HG03469 (cell line): ENCODE data around the gene MCRIP2.

ENCODE experiments used
- ATAC-seq: cut with Tn5 transposase; IDR thresholded peaks from one replicate; pipeline ENCODE4 v1.9.1; 2021; ENCODE audit warnings: mild to moderate bottlenecking, moderate library complexity, moderate number of reproducible peaks; ENCODE audit not compliant: unreplicated experiment

Gene MCRIP2

DNA sequence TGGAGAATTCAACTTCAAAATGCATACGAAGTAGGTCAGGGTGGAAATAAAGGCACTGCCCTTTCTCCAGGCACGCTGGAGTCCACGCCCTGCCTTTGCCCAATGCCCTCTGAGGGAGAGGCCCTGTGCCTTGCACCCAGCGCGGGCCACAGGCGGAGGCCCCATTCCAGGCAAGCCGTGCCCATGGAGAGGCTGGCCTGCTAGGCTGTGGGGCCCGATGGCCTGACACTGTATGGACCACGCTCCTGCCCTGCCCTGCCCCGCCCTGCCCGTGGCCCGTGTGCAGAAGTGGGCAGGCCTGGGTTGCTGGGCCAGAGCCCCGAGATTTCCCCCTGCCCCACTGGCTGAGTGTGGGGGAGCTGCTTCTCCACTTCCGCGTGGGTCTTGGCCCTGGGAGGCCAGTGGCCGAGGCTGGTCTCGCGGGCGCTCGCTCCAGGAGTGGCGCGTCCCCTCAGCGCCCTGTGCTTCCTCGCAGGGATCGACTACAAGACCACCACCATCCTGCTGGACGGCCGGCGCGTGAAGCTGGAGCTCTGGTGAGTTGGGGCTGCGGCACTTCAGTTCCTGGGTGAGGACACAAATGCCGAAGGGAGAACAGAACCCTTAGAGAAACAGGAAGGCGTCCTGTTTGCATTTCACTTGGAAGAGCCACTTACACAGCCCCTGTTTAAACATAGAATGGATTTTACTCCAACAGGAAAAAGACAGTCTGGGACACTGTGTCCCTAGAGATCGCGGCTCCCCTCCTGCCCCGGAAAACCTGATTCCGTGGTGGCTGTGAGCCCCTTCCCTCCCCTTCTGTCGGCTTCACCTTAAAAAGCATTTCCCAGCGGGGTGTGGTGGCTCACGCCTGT lies 24.7 kb upstream of the MCRIP2 start:
- ATAC-seq, result no peak

DNA sequence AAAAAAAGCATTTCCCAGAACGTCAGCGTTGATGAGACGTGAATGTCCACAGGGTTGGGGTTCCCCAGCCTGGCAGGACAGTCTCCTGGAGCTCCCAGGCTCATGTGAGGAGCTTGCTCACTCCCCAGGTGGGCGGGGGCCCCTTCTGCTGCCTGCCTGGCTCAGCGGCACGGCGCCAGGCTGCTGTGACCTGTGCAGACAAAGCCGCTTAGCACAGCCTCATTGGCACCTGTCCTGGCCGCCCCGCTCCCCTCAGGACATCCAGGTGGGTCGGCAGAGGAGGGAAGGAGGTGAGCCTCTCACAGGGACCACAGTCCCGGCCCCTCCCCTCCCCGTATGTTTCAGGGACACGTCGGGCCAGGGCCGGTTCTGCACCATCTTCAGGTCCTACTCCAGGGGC lies 23.8 kb upstream of the MCRIP2 start:
- ATAC-seq, result no peak

DNA sequence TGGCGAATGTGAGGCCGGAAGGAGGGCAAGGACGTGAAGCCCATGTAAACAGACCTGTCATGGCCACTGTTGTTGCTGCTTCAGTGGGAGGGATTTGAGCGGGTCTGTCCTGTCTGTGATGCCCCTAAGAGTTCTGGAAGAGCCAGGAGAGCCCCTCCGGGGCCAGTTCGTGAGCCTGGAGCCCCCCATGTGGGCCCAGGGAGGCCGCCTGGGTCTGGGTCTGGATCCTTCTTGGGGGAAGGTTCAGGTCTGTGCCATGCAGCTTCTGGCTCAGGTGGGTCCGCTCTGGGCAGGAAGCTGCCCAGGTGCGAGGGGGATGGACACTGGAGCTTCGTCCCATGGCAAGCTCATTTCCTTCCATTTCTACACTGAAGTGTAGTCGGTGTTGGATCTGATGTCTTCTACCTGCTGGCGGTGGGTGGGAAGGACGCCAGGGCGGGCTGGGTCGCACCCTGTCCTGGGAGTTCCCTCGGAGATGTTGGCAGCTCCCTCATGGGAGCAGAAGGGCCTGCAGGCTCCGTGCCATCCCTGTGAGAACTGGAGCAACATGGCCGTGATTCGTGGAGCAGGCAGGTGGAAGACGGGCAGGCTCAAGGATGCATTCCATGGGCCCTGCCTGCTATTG lies 22.0 kb upstream of the MCRIP2 start:
- no peak for ATAC-seq

DNA sequence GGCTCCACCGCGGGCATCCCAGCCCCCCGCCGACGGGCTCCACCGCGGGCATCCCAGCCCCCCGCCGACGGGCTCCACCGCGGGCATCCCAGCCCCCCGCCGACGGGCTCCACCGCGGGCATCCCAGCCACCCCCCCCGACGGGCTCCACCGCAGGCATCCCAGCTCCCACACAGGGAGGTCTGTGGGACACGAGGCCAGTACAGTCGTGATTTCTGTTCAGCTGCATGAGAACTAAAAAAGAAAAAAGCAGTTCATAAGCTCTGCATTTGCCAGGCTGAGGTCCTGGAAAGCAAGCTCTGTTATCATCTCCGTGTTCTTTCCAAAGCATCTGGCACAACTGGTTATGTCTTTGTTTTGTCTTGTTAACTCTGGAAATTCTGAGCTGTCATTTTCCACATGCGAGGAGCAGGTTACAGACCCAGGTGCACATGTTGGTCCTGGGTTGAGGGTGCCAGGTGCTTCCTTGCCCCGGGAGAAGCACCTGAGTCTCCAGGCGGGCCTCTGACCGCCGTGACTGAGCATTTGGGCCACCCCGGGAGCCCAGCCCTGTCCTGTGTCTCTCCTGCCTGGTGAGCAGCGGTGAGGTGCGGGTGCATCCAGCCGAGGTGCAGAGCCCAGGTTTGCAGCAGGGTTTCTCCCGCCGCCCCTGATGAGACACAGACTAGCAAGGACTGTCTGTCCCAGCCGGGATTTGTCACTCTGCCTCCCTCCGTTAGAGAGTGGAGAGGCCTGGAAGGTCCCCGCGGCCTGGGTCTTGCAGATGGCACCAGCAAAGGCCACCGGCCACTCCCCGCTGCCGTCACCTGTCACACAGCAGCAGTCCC lies 20.7 kb upstream of the MCRIP2 start:
- ATAC-seq, result no peak

DNA sequence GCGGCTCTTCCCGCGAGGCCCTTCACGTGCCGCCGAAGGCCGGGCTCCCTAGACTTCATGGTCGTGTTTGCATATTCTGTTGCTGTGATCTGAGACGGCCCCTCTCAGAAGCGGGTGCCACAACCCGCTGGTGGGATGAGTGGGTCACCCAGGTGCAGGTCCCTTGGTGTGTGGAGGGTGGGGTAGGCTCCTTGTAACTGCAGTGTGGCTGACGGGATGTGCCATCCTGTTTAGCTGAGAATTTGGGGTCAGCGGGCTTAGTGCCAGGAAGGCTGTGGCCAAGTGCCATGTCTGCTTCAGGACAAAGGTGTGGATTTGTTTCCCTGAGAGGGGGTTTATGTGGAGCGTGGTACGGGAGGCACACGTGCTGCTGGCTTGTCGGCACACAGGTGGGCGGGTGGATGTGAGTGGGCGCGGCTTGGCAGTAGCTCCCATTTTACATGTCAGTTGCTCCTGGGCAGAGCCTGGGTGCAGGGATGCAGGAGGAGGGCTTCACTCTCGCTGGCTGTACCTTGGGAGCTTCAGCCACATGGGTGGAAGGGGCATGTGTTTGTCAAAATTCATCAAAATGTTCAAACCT lies 20.0 kb upstream of the MCRIP2 start:
- ATAC-seq, result no peak

DNA sequence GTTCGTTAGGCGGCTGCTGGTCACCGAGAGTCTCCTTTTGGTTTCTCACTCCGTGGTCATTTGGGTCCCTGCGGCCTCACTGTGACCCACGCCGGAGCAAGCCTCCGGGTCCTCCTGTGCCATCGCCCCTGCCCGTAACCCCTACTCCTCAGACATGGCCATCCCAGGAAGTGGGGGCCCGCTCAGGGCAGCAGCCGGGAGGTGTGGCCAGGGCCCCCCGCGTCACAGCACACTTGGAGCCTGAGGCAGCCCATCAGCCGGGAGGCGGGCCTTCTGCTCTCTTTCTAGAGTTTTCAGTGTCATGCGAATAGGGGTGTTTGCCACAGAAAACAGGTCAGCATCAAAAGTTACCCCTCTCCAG lies 18.7 kb upstream of the MCRIP2 start:
- ATAC-seq, result no peak

DNA sequence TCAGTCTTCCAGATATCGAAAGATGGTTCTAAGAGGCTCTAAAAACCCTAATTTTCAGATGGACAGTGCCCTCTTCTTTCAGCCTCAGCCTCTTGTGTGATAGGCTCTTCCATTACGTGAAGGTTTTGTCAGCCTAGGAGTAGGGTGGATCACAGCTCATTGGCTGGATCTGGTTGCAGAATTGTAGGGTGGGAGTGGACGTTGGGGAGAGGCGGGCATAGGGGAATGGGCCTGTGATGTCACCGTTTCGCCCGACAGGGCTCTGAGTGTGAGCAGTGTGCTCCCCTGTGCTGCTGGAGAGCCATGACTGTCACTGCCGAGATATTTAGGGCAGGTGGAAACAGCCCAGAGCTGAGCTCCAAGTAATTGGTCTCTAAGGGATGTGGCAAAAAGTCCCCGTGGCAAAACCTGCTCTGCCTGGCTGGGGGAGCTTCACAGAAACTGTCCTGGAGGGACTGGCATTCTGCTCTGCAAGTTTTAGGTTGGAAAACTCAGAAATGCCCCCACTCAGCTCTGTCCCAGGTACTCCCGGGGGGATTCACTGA lies 17.0 kb upstream of the MCRIP2 start:
- ATAC-seq, result no peak

DNA sequence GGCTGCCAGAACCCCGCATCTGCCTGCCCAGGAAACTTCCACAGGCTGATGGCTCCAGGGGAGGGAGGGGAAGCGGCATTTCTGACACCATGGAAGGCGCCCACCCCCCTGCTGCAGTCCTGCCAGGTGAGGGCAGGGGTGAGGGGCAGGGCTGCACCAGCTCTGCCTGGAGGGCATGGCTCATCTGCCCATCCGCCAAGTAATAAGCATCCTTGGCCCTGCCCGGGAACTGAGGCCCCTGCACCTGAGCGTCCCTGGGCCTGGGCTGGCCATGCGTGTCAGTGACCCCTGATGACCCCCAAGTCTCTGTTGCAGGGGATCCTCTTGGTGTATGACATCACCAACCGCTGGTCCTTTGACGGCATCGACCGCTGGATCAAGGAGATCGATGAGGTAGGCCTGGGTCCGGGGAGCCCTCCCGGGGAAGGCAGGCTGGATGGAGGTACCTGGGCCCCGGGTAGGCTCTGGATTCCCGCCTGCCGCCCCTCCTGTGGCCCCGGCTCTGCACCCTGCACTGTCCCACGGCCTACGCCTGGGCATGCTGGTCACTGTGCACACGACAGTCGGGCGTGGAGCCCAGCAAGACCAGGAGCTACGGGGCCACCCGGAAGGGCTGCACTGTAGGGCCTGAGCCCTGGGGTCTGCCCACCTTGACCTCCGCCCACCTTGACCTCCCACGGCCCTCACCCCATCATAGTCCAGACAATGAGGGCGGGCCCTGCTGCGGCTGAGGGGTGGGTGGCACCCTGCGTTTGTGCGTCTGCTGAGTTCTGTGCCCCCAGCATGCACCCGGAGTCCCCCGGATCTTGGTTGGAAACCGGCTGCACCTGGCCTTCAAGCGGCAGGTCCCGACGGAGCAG lies 16.3 kb upstream of the MCRIP2 start:
- no peak for ATAC-seq

DNA sequence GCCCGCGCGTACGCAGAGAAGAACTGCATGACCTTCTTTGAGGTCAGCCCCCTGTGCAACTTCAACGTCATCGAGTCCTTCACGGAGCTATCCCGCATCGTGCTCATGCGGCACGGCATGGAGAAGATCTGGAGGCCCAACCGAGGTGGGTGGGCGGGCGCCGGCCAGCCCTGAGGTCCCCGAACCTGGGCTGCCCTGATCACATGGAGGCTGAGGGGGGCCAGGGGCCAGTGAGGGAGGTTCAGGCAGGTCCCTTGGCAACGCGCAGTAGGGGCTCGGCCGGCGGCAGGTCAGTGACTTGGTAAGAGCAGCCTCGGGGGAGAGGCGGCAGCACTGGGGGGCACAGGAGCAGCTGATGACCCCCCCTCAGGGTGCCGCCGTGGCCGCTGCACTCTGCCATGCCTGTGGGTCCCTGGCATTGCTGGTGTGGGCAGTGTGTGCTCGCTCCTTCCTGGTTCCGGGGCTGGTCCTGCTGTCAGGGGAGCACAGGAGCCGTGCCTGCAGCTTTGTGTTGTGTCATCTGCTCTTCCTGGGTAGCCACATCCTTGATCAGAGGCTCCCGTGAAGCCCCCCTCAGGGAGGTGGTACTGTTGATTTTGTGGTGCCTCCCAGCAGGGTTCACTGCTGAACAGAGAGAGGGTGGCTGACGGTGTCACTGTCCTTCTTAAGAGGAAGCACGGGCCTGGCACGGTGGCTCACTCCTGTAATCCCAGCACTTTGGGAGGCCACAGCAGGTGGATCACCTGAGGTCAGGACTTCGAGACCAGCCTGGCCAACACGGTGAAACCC lies 15.5 kb upstream of the MCRIP2 start:
- ATAC-seq, result no peak

DNA sequence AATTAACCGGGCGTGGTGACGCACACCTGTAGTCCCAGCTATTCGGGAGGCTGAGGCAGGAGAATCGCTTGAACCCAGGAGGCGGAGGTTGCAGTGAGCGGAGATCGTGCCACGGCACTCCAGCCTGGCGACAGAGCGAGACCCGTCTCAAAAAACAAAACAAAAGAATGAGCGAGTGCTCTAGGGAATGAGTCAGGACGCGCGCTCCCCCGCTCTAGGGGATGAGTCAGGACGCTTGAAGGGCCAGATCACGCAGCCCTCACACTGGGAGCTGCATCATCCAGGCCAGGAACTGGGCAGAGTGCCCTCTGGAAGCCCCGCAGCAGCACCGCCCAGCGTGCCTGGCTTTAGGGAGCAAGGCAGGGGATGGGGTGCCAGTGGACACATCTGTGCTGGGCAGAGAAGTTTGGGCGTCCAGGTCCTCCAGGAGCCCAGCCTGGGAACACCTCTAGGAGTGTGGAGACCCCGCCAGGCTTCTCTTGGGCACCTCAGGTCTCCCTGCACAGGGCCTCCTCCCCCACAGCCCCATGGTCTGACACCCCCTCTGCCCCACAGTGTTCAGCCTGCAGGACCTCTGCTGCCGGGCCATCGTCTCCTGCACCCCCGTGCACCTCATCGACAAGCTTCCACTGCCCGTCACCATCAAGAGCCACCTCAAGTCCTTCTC lies 14.7 kb upstream of the MCRIP2 start:
- ATAC-seq, result no peak

DNA sequence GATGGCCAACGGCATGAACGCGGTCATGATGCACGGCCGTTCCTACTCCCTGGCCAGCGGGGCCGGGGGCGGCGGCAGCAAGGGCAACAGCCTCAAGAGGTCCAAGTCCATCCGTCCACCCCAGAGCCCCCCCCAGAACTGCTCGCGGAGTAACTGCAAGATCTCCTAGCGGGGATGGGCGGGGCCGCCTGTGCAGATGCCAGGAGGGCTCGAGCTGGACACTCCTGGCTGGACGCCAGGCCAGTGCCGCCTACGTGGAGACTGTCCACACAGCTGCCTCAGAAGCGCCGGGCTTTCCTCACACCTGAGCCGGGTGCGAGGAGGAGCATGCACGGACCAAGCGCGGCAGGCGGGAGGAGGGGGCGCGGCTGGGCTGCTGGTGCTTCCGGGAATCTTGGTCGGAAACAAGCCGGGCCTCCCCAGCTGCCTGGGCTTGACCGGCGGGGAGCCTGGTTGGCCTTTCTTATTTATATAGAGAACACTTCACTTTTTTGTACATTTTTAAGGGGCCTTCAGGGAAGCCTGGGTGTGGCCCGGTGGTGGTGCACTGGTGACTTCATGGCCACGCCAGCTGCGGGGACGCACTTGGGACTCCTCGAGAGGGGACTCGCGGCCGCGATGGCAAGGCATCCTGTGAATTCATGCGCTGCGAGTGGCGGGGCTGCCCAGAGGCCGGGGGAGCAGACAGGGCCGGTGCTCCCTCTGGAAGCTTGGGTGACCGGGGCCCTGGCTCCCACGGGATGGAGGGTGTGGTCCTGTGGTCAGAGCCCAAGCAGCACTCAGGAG lies 14.0 kb upstream of the MCRIP2 start:
- no peak for ATAC-seq

DNA sequence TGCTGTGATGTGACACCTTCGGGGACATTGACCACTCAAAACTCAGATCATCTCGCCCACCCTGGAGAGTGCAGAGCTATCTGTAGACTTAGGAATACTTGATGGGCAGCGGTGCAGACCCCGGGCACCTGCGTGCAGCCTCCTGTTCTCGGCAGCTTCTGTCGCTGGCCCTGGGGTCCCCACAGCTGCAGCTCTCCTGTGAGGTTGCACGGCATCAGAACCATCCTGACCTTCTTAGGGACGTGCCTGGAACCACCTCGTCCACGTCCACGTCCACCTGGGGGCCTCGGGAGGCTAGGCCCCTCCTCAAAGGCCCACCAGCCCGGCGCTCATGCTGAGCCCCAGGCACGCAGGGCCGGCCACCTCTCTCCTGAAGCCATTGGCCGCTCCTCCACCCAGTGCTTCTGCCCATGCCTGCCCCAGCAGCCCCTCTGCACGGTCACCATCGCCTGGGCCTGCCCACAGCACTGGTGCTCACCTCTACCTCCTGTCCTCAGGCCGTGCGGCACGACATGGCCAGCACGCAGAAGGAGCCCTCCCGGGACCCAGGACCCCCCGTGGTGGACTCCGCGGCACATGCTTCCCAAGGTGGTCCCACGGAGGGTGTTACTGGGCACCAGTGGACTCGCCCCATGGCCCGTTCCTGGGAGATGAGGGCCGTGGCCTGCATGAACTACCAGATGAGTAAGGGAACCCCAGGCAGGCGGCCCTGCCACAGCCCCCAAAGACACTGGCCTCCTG lies 13.1 kb upstream of the MCRIP2 start:
- ATAC-seq, result no peak

DNA sequence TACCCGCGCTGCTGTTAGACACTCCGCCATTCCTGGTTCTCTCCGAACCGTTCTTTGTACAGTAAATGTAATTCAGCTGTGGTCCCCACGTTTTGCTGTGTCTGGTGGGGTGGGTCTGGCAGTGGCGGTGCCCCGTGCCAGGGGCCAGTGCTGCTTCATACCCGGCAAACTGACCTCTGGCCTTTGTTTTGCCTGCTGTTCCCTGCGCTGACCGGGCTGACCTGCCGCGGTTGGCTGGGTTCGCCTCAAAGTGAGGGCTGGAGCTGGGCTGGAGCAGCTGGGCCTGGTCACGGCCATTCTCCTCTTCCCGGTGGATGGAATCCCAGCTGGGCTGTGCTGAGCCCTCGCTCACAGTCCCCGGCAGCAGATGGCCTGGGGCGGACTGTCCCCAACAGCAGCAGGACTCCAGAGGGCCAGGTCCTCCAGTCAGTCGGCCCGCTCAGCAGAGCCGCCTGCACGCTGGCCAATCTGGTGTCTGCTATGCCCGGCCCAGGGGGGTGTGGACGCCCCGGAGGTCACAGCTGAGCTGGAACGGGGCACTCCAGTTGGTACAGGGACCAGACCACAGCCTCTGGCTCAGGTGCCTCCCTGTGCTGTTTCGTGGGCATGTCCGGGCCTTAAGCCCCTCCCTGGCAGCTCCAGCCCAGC lies 12.3 kb upstream of the MCRIP2 start:
- ATAC-seq, result no peak

DNA sequence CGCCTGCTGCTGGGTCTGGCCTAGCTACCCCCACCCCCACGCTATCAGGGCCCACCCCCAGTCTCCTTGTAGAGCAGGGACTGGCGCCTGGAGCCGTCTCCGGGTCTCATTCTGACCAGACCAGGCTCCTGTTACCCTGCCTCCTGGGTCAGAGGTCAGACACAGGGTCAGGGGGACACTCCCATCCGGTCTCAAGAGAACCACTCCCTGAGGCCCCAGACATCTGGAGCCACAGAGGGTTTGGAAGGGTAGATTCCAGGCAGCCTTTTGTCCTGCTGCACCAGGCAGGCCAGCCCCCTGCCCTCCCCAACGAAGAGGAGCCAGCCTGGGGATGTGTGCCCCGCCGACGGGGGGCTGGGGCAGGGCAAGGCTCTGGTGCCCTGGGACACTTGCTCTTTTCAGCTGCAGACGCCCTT lies 11.8 kb upstream of the MCRIP2 start:
- ATAC-seq, result no peak

DNA sequence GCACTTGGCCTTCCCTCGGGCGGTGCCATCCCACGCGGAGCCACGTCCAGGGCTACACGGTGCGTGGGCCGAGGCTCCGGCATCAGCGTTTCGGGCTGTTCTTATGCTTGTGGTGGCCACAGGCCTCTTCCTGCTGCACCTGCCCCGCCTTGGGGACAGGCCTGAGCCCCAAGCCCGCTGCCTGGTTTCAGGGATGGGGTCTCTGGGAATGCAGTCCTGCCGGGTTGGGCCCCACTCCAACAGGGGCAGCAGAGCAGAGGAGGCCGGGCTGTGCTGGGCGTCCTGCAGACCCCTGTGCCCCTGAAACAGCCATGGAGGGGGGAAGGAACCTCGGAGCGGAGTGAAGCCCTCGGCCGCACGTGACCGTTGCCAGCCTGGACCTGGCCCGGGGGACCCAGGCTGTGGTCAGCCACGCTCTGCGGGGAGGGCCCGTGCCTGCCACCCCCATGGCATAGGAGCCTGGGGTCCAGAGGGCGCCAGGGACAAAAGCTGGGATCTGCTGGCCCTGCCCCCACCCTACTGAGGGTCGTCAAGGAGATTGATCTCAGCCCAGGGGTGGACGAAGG lies 11.3 kb upstream of the MCRIP2 start:
- no peak for ATAC-seq

DNA sequence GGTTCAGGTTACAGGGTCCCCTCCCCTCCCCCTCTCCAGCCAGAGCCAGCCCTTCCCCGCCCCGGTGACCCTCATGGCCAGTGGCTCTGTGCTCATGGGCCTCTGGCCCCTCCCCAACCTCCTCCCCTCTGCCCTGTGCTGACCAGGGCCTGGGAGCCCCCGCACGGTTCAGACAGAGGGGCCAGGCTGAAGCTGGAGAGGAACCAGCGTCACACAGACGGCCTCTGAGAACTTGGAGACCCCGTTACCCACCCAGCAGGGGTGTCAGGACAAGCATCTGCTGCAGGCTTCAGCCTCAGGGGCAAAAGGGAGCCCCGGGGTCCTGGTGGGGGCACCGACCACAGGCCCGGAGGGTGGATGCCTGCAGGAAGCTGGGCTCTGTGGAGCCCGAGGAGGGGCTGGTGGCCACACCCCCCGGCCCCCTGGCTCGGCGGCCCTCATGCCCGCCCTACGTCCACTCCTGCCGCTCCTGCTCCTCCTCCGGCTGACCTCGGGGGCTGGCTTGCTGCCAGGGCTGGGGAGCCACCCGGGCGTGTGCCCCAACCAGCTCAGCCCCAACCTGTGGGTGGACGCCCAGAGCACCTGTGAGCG lies 10.7 kb upstream of the MCRIP2 start, which contains the start of gene WFIKKN1:
WFIKKN1 (plus strand) TSS at position 171 of the 591 bp plus-strand sequence; CDS start at position 440, 269 bp downstream.
- ATAC-seq, result no peak
